H1 (cell line): ENCODE measurements around the gene DLG1. TPM values are rescaled to one million over a fixed set of nuclear protein-coding genes. Genes with fewer than 3 reads are reported as not detected.

ENCODE experiments used
- CEBPB ChIP-seq: IDR thresholded peaks from 2 replicates; pipeline ENCODE4 v1.6.1; 2012; ENCODE audit warnings: low read depth, low read length
- EGR1 ChIP-seq: IDR thresholded peaks from 2 replicates; pipeline ENCODE4 v1.6.1; 2011; ENCODE audit warnings: low read depth, low read length, borderline replicate concordance
- HDAC2 ChIP-seq, 2 experiments: fragments of 300-600 bp in 1 of 2; sonication (generic) in 1 of 2; IDR thresholded peaks; 2 replicates each; pipeline ENCODE4 v1.6.1; 2011 to 2012; ENCODE audit warnings: low read depth in 2 of 2, low read length in 2 of 2, mild to moderate bottlenecking in 2 of 2, moderate library complexity in 2 of 2, borderline replicate concordance in 1 of 2, inconsistent platforms in 1 of 2
- POLR2AphosphoS5 ChIP-seq: IDR thresholded peaks from 2 replicates; pipeline ENCODE4 v1.6.1; 2011; ENCODE audit warnings: low read depth, low read length
- polyA plus RNA-seq, 7 experiments: library from polyadenylated mRNA; depleted of rRNA in 3 of 7; stranded (reverse) in 5 of 7; unstranded in 2 of 7; fragments of >200 nt in 5 of 7; fragments of 200-250 nt in 2 of 7; gene quantifications; 1 replicate in 5 of 7; 2 replicates in 1 of 7; 4 replicates in 1 of 7; pipeline versions ENCODE4 v1.2.1 to v1.2.3, GENCODE V29; 2011 to 2013; ENCODE audit warnings: missing spikeins in 2 of 7, mixed read lengths in 2 of 7
- total RNA-seq: library from RNA; stranded (reverse); fragmentation: NEBNext Ultra II Directional; extraction: Animal tissue kit (Norgen Biotek cat#: 25700); gene quantifications from 2 replicates; pipeline ENCODE4 v1.2.1, GENCODE V29; 2021
- TF ChIP-seq, protein P1 (sequence below): IDR thresholded peaks from 2 replicates; pipeline ENCODE4 v1.6.1; 2012; ENCODE audit warnings: inconsistent platforms

The DLG1 gene
- total and polyA plus RNA-seq, 2 of the 8 experiments (the other 6 are each of a cell fraction or from before 2014, with no cell fraction given) = 13.4 to 78.8 TPM

DNA sequence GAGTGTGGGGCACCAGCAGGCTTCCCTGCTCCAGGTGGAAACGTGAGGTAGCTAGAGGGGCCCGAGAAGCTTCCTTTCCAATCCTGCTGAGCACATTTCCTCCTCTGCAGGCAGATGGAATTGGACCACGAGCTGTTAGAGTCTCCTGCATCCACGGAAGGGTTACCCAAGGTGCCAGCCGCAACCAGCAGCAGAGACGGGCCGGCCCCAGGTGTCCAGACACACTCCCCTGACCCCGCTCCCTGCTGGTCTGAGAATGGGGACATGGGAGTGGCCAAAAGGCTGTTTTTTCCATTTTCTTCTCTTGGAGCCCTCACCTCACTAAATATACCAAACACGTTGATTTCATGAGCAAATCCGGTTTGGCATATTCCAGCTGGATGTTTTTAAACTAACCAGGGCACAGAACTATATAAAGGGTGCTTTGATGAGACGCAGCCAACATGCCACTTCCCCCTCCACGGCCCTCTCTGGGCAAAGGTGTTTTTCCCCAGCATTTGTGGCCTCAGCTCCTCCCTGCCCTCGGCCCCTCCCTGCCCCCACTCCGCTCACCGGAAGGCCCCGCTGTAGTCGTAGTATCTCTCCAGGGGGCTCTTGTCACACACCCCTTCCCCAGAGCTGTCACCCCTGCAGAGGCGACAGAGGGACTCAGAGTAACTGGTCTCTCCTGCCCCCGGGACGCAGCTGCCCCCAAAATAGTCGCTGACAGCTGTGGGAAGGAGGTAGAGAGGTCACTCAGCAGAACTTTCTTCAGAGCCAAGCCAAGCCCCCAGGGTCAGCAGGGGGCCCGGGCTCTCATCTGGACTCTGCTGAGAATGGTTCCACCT lies 275.8 kb downstream of the DLG1 start (continued):
- TF ChIP-seq, protein P1, sequence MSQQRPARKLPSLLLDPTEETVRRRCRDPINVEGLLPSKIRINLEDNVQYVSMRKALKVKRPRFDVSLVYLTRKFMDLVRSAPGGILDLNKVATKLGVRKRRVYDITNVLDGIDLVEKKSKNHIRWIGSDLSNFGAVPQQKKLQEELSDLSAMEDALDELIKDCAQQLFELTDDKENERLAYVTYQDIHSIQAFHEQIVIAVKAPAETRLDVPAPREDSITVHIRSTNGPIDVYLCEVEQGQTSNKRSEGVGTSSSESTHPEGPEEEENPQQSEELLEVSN = no peak
- TF ChIP-seq CEBPB (no peak), POLR2AphosphoS5 (no peak), HDAC2 (IDR thresholded peaks at IDR 0.05; ENCODE audit: borderline replicate concordance in 1 of 2, low read depth in 2 of 2, low read length in 2 of 2) (no peak), EGR1 (no peak)
